ENCODE data around the gene ZFHX3.

- TF ChIP-seq YY1 (IDR thresholded peaks at IDR 0.05; ENCODE audit: low read depth) (no peak), MAX (IDR thresholded peaks at IDR 0.05) (no peak), CREB1 (IDR thresholded peaks at IDR 0.05; ENCODE audit: low read depth) (no peak), EP300 (IDR thresholded peaks at IDR 0.05; ENCODE audit: borderline replicate concordance) (no peak), EGR1 (IDR thresholded peaks at IDR 0.05) (no peak), NFIC (IDR thresholded peaks at IDR 0.05) (no peak), CEBPB (IDR thresholded peaks at IDR 0.05) (no peak), TCF12 (IDR thresholded peaks at IDR 0.05; ENCODE audit: low read depth) (no peak), TEAD4 (IDR thresholded peaks at IDR 0.05) (no peak), REST (IDR thresholded peaks at IDR 0.05; ENCODE audit: low read depth) (no peak), TAF1 (IDR thresholded peaks at IDR 0.05; ENCODE audit: low read depth) (no peak), ZBTB7A (IDR thresholded peaks at IDR 0.05; ENCODE audit: low read depth) (no peak), FOXM1 (IDR thresholded peaks at IDR 0.05; ENCODE audit: borderline replicate concordance, low read depth) (no peak)
These were observed 57.4 kb downstream of the ZFHX3 start for GRCh38 chr16:72990571-72990970.
